Melanocyte of skin (primary cell): ENCODE results near the gene ZNF423. TPM values are rescaled to one million over a fixed set of nuclear protein-coding genes. Genes with fewer than 3 reads are reported as not detected.

ENCODE experiments used
- small RNA-seq, 2 donors: library from RNA; depleted of rRNA; stranded (forward); fragments of <200 nt; gene quantifications; one replicate each; pipeline ENCODE3, GENCODE V24; 2012
- total RNA-seq, 2 donors: library from RNA; depleted of rRNA; stranded (reverse); fragments of >200 nt; gene quantifications; 2 replicates each; pipeline ENCODE4 v1.2.3, GENCODE V29; 2012

The ZNF423 gene
- total RNA-seq, result under 1 TPM; 0.33 to 0.69 TPM

DNA sequence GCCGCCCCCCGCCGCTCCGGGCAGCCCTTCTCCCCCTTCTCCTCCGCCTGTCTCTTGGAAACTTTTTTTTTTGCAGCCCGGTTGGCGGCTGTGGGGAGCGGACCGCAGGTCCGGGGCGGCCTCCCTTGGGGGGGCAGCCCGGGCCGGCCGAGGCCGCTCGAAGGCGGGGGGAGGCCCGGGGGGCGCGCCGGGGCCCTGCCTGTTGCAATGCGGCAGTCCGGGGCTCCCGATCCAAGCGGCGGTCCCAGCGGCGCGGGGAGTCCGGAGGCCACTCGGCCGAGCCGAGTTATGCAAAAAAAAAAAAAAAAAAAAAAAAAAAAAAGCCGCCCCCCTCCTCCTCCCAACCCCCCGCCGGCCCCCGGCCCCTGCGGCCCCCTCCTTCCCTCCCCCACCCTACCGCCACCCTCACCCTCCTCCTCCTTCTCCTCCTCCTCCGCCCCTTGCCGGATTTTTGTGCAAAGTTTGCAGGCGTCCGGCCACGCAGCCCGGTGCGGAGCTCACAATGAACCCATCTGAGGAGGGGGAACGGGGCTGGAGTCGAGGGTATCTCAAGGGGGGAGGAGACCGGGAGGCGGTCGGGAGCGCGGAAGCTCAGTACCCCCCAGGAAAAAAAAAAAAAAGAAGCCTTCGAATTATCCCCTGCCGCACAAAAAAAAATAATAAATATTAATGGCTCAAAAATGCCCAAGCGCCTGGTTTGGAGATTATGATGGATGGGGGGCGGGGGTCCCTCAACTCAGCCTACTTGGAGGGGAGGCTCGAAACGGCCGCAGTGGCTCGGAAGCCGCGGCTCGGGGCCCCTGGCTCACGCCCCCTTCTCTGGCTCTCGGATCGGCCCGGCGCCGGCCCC lies at the start of gene ZNF423:
TSS of gene ZNF423 (minus strand) at position 291 of the 850 bp plus-strand sequence. CDS start 338 bp downstream, outside the sequence.

Small RNAs within 50 kb of the gene (small RNA-seq; reads per million reads assigned to genes)
- gene MRPS21P7, result 0 reads per million in 2 donors
- gene MRPS21P8, result 0 reads per million in 2 donors

Other genes with a start within 250 kb of the ZNF423 start
- gene CNEP1R1, start 169.1 kb upstream of the ZNF423 start, total RNA-seq, result 10 to 100 TPM; 30.3 to 45.6 TPM
- gene HEATR3, start 209.9 kb upstream of the ZNF423 start, total RNA-seq, result 10 to 100 TPM; 22.4 to 32.0 TPM